H1 (cell line): ENCODE results near the gene ATF7IP2. TPM values are rescaled to one million over a fixed set of nuclear protein-coding genes. Genes with fewer than 3 reads are reported as not detected.

Experiments used
- CTCF ChIA-PET: fragments of 300-600 bp; sonication (Branson Sonifier 250); formaldehyde crosslinking; loops from one replicate; lab custom pipeline; 2021; ENCODE audit not compliant: partially characterized antibody; lab: Charles Lee
- POLR2A ChIA-PET: fragments of 300-600 bp; sonication (Branson Sonifier 250); formaldehyde crosslinking; loops from one replicate; lab custom pipeline; 2021; ENCODE audit warnings: inconsistent platforms; ENCODE audit not compliant: partially characterized antibody; lab: Charles Lee
- DNase-seq, 2 experiments: peaks; one replicate each; pipeline versions ENCODE4 v3.0.0 to v3.0.0-alpha.2; 2010 to 2022; ENCODE audit warnings: low spot score in 2 of 2, low read depth in 1 of 2, mixed read lengths in 1 of 2
- FAIRE-seq: peaks from 2 replicates; lab custom pipeline; 2011; peaks lifted over from hg19 to GRCh38; lab: Jason Lieb, UNC
- H2AFZ ChIP-seq: 2 replicates; pipeline ENCODE4 v1.8.1; 2012; ENCODE audit warnings: low read length, inconsistent platforms
- H2AK5ac ChIP-seq: 2 replicates; pipeline ENCODE4 v1.6.1; 2013; ENCODE audit warnings: low read depth, low read length
- H2BK120ac ChIP-seq: replicated peaks from 2 replicates; pipeline ENCODE3; 2013; ENCODE audit warnings: low read depth, low read length, inconsistent platforms
- H2BK12ac ChIP-seq: 2 replicates; pipeline ENCODE4 v1.6.1; 2013; ENCODE audit warnings: low read depth, low read length
- H2BK15ac ChIP-seq: 2 replicates; pipeline ENCODE4 v1.6.1; 2013; ENCODE audit warnings: low read length
- H2BK20ac ChIP-seq: 2 replicates; pipeline ENCODE4 v1.6.1; 2013; ENCODE audit warnings: low read length
- H2BK5ac ChIP-seq: 2 replicates; pipeline ENCODE4 v1.6.1; 2013; ENCODE audit warnings: low read depth, low read length
- H3K14ac ChIP-seq: 2 replicates; pipeline ENCODE4 v1.6.1; 2013; ENCODE audit warnings: inconsistent platforms; ENCODE audit not compliant: insufficient read length
- H3K18ac ChIP-seq: 2 replicates; pipeline ENCODE4 v1.6.1; 2013; ENCODE audit warnings: low read length; ENCODE audit errors: extremely low read depth
- H3K23ac ChIP-seq: 2 replicates; pipeline ENCODE4 v1.6.1; 2013; ENCODE audit warnings: inconsistent platforms; ENCODE audit not compliant: insufficient read length
- H3K23me2 ChIP-seq: 2 replicates; pipeline ENCODE4 v1.6.1; 2013; ENCODE audit warnings: low read depth, low read length
- H3K27ac ChIP-seq: 2 replicates; pipeline ENCODE4 v1.6.1; 2011; ENCODE audit warnings: low read depth, low read length, inconsistent platforms
- H3K27me3 ChIP-seq, 4 experiments: replicated peaks in 1 of 4; 1 replicate in 1 of 4; 2 replicates in 3 of 4; pipeline versions ENCODE4 v1.6.1 to v1.8.1; 2011 to 2013; ENCODE audit warnings: low read length in 3 of 4, mild to moderate bottlenecking in 3 of 4, inconsistent platforms in 2 of 4, mixed read lengths in 2 of 4, moderate library complexity in 1 of 4; ENCODE audit not compliant: control insufficient read depth in 3 of 4, insufficient read depth in 3 of 4; ENCODE audit errors: extremely low read depth in 1 of 4
- H3K36me3 ChIP-seq, 4 experiments: 2 replicates each; pipeline versions ENCODE4 v1.6.1 to v1.8.1; 2011 to 2013; ENCODE audit warnings: mild to moderate bottlenecking in 4 of 4, low read length in 3 of 4, moderate library complexity in 2 of 4, control low read depth in 1 of 4, inconsistent platforms in 1 of 4; ENCODE audit not compliant: insufficient read depth in 4 of 4, control insufficient read depth in 2 of 4
- H3K4ac ChIP-seq: replicated peaks from 2 replicates; pipeline ENCODE3; 2013; ENCODE audit warnings: low read length, low read depth, mixed read lengths, inconsistent platforms; ENCODE audit not compliant: insufficient read length
- H3K4me1 ChIP-seq, 4 experiments: replicated peaks in 1 of 4; 1 replicate in 1 of 4; 2 replicates in 3 of 4; pipeline versions ENCODE4 v1.6.1 to v1.8.1; 2011 to 2013; ENCODE audit warnings: low read length in 3 of 4, inconsistent platforms in 2 of 4, mixed read lengths in 1 of 4; ENCODE audit not compliant: insufficient read depth in 4 of 4, control insufficient read depth in 3 of 4
- H3K4me2 ChIP-seq, 2 experiments: 2 replicates each; pipeline versions ENCODE4 v1.6.1 to v1.8.1; 2011 to 2013; ENCODE audit warnings: low read depth in 2 of 2, low read length in 2 of 2, control low read depth in 1 of 2, inconsistent platforms in 1 of 2, mild to moderate bottlenecking in 1 of 2; ENCODE audit not compliant: insufficient read depth in 1 of 2
- H3K4me3 ChIP-seq, 4 experiments: fragments of 200-600, 300-600 bp in 1 of 4; sonication (generic), shearing (Covaris generic), sonication (Bioruptor Twin) in 1 of 4; 2 replicates each; pipeline versions ENCODE4 v1.5.1 to v1.8.1; 2011 to 2016; ENCODE audit warnings: low read length in 4 of 4, low read depth in 3 of 4, control low read depth in 2 of 4, inconsistent platforms in 2 of 4, mild to moderate bottlenecking in 2 of 4, mixed read lengths in 1 of 4, moderate library complexity in 1 of 4; ENCODE audit not compliant: insufficient read depth in 2 of 4; ENCODE audit errors: extremely low read depth in 1 of 4
- H3K56ac ChIP-seq: replicated peaks from 2 replicates; pipeline ENCODE3; 2013; ENCODE audit warnings: low read depth, mild to moderate bottlenecking, mixed read lengths, low read length, inconsistent platforms; ENCODE audit not compliant: insufficient read length
- H3K79me1 ChIP-seq: 2 replicates; pipeline ENCODE4 v1.6.1; 2013; ENCODE audit warnings: low read depth, low read length, control low read depth
- H3K79me2 ChIP-seq, 2 experiments: 2 replicates each; pipeline versions ENCODE4 v1.6.1 to v1.8.1; 2012 to 2013; ENCODE audit warnings: low read length in 2 of 2, mild to moderate bottlenecking in 2 of 2, inconsistent platforms in 1 of 2; ENCODE audit not compliant: insufficient read depth in 2 of 2, control insufficient read depth in 1 of 2
- H3K9ac ChIP-seq, 4 experiments: replicated peaks in 1 of 4; 1 replicate in 1 of 4; 2 replicates in 3 of 4; pipeline versions ENCODE4 v1.6.1 to v1.8.1; 2011 to 2013; ENCODE audit warnings: low read depth in 3 of 4, low read length in 3 of 4, control low read depth in 2 of 4, mild to moderate bottlenecking in 2 of 4, moderate library complexity in 2 of 4, inconsistent platforms in 1 of 4; ENCODE audit errors: extremely low read depth in 1 of 4
- H3K9me3 ChIP-seq, 2 experiments: 2 replicates each; pipeline versions ENCODE4 v1.6.1 to v1.8.1; 2012 to 2013; ENCODE audit warnings: mild to moderate bottlenecking in 2 of 2, moderate library complexity in 2 of 2, control low read depth in 1 of 2, inconsistent platforms in 1 of 2, low read depth in 1 of 2, low read length in 1 of 2, mixed read lengths in 1 of 2; ENCODE audit not compliant: insufficient read depth in 2 of 2
- H4K20me1 ChIP-seq, 2 experiments: replicated peaks in 1 of 2; 2 replicates each; pipeline versions ENCODE3 to v1.8.1; 2011 to 2013; ENCODE audit warnings: inconsistent platforms in 2 of 2, low read length in 2 of 2, mild to moderate bottlenecking in 1 of 2; ENCODE audit not compliant: insufficient read depth in 2 of 2, control insufficient read depth in 1 of 2
- H4K5ac ChIP-seq: 2 replicates; pipeline ENCODE4 v1.6.1; 2013; ENCODE audit warnings: low read length, low read depth, mixed read lengths, inconsistent platforms; ENCODE audit not compliant: insufficient read length
- H4K8ac ChIP-seq: 2 replicates; pipeline ENCODE4 v1.8.0; 2013; ENCODE audit warnings: mild to moderate bottlenecking, moderate library complexity, low read length, inconsistent platforms; ENCODE audit not compliant: insufficient read depth; ENCODE audit errors: extremely low read depth
- H4K91ac ChIP-seq: replicated peaks from 2 replicates; pipeline ENCODE3; 2013; ENCODE audit warnings: low read length, mixed read lengths, inconsistent platforms; ENCODE audit not compliant: insufficient read length
- RNF2 ChIP-seq: fragments of 200-900, 300-1000 bp; sonication (generic); IDR thresholded peaks from 2 replicates; pipeline ENCODE4 v1.7.1; 2016; ENCODE audit warnings: borderline replicate concordance, low read depth, mild to moderate bottlenecking, antibody characterized with exemption, low read length; ENCODE audit not compliant: poor library complexity, severe bottlenecking; ENCODE audit errors: missing control alignments
- SAP30 ChIP-seq: fragments of 300-600 bp; sonication (generic); IDR thresholded peaks from 2 replicates; pipeline ENCODE4 v1.7.1; 2012; ENCODE audit warnings: low read length, moderate library complexity, mild to moderate bottlenecking, inconsistent platforms; ENCODE audit not compliant: insufficient read depth, insufficient replicate concordance
- WGBS, 2 experiments: shearing (Covaris generic) in 1 of 2; methylation state at CpG; one replicate each; pipeline versions ENCODE4 v1.1.6 to v1.1.7; 2013 to 2015; ENCODE audit warnings: low lambda C conversion rate in 2 of 2, mixed read lengths in 2 of 2, inconsistent platforms in 1 of 2, low coverage in 1 of 2, missing lambda C conversion rate in 1 of 2; ENCODE audit not compliant: insufficient replicate concordance in 2 of 2, insufficient coverage in 1 of 2, insufficient read length in 1 of 2; ENCODE audit errors: extremely low coverage in 1 of 2, missing lambda C conversion rate in 1 of 2; 5-methylcytosine and 5-hydroxymethylcytosine counted together
- polyA plus RNA-seq, 7 experiments: library from polyadenylated mRNA; depleted of rRNA in 3 of 7; stranded (reverse) in 5 of 7; unstranded in 2 of 7; fragments of >200 nt in 5 of 7; fragments of 200-250 nt in 2 of 7; gene quantifications; 1 replicate in 5 of 7; 2 replicates in 1 of 7; 4 replicates in 1 of 7; pipeline versions ENCODE4 v1.2.1 to v1.2.3, GENCODE V29; 2011 to 2013; ENCODE audit warnings: missing spikeins in 2 of 7, mixed read lengths in 2 of 7
- total RNA-seq: library from RNA; stranded (reverse); fragmentation: NEBNext Ultra II Directional; extraction: Animal tissue kit (Norgen Biotek cat#: 25700); gene quantifications from 2 replicates; pipeline ENCODE4 v1.2.1, GENCODE V29; 2021
- TF ChIP-seq, protein P1 (sequence below): IDR thresholded peaks from 2 replicates; pipeline ENCODE4 v1.6.1; 2012; ENCODE audit warnings: inconsistent platforms

ATF7IP2 gene
- total and polyA plus RNA-seq, 2 of the 8 experiments (the other 6 are each of a cell fraction or from before 2014, with no cell fraction given), result 28.7 to 32.8 TPM

GRCh38 chr16:10386517-10387100 lies 748 bp downstream of the ATF7IP2 start:
- Histone ChIP-seq H3K79me1 (peaks cover 6% of the 10 kb centered on the region), H3K27ac (no peak overlapping the region), H3K18ac (no peak overlapping the region), H3K23ac (no peak overlapping the region), H2AK5ac (no peak overlapping the region), H2BK15ac (no peak overlapping the region), H3K56ac (no peak overlapping the region), H4K5ac (no peak overlapping the region), H3K4me2 (peak overlapping the region; percentile 74 to 80), H3K27me3 (no peaks in the 10 kb centered on the region), H4K91ac (no peak overlapping the region), H3K14ac (no peak overlapping the region), H4K8ac (no peak overlapping the region), H3K4ac (no peak overlapping the region), H3K4me1 (peaks cover 0 to 5% (median 2%) of the 10 kb centered on the region in 4 experiments; a peak in 3 of 7 replicates), H2BK20ac (no peak overlapping the region), H2BK5ac (no peak overlapping the region), H4K20me1 (peaks cover 0 to 2% of the 10 kb centered on the region in 2 experiments), H3K36me3 (no peaks in the 10 kb centered on the region; a peak in 1 of 8 replicates), H3K9ac (peak overlapping the region in 3 of 4 experiments; percentile 63 to 77 (median 68); a peak in 6 of 7 replicates), H2BK120ac (no peak overlapping the region), H3K23me2 (0 out of 2 replicates have a peak, but pooled peaks cover 2% of the 10 kb centered on the region), H2AFZ (peak overlapping the region; percentile 28; the same call in 1 of the 2 replicates), H3K4me3 (peak overlapping the region; percentile 65 to 97 (median 89)), H3K9me3 (no peaks in the 10 kb centered on the region), H3K79me2 (peaks cover 0 to 47% of the 10 kb centered on the region in 2 experiments; a peak in 2 of 4 replicates), H2BK12ac (no peak overlapping the region)
- DNase-seq (no peak), FAIRE-seq (no peak)
- TF ChIP-seq SAP30 (peak; percentile 42), RNF2 (no peak)
- TF ChIP-seq, protein P1, sequence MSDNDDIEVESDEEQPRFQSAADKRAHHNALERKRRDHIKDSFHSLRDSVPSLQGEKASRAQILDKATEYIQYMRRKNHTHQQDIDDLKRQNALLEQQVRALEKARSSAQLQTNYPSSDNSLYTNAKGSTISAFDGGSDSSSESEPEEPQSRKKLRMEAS, result peak; percentile 62; the same call in 1 of the 2 replicates
- CTCF ChIA-PET, result interaction anchor here (0.6 kb wide), 1 partner anchor 127 kb away, joined by 4 read pairs; no protein-coding TSS in a partner anchor
- POLR2A ChIA-PET, result interaction anchor here (1.3 to 2.0 kb wide), 5 partner anchors 10 to 102 kb away, joined by 4 to 12 read pairs (median 5); no protein-coding TSS in a partner anchor
- WGBS, 2 experiments, result 2% methylated on average over 14 of the region's 14 CpGs; no CpG with 5 or more reads in 1 of the 2 experiments
